HG03135 (cell line): ENCODE results near the gene SHANK3.

Experiments used
- ATAC-seq: cut with Tn5 transposase; IDR thresholded peaks from one replicate; pipeline ENCODE4 v1.9.1; 2021; ENCODE audit warnings: mild to moderate bottlenecking, moderate library complexity; ENCODE audit not compliant: unreplicated experiment

SHANK3 gene

DNA sequence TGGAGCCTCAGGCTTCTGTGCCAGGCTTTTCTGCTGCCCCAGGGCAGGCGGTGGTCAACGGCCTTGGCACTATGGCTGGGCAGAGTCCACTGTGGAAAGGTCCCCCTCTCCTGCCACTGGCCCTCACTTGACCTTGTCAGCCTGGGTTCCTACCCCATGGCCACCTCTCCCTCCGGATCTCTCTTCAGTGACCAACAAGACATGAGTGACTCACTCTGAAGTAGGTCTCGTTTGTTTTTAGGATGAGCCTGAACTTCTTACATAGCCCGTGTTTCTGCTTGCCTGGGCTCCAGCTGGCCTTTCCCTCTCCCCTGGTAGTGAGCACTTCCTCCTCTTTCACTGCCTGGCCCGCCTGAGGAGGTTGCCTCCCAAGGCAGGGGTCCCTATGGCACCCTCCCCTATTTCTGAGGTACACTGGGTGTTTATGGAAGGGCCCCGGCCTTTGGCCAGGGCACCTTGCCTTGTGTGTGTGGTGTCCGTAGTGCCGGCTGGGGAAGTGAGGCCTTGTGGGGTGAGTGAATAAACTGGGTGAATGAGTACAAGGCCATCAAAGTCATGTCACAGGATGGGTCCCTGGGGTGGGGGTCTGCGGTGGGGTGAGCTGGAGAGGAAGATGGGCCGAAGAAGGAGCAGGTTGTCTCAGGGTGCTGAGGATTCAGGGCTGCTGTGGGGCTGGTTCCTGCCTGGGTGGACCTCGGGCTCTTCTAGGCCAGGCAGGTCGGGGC is 5.0 kb downstream of the SHANK3 start:
- ATAC-seq, result no peak

DNA sequence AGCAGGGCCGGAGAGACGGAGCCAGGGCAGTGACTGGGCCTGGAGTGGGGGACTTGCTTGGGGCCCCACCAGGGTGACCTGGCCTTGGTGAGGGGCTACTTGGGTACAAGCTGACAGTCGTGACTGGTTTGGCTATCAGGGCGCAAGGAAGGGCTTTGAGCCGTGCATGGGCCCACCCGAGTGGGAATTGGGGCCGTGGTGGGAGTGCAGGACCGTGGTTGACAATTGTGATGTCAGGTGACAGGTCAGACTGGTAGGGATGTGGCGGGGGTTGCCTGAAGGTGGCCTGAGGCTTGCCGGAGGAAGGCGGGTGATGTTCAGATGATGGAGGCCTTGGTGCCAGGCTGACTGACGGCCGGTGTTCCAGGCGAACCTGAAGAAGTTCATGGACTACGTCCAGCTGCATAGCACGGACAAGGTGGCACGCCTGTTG is 5.6 kb downstream of the SHANK3 start:
- no peak for ATAC-seq

DNA sequence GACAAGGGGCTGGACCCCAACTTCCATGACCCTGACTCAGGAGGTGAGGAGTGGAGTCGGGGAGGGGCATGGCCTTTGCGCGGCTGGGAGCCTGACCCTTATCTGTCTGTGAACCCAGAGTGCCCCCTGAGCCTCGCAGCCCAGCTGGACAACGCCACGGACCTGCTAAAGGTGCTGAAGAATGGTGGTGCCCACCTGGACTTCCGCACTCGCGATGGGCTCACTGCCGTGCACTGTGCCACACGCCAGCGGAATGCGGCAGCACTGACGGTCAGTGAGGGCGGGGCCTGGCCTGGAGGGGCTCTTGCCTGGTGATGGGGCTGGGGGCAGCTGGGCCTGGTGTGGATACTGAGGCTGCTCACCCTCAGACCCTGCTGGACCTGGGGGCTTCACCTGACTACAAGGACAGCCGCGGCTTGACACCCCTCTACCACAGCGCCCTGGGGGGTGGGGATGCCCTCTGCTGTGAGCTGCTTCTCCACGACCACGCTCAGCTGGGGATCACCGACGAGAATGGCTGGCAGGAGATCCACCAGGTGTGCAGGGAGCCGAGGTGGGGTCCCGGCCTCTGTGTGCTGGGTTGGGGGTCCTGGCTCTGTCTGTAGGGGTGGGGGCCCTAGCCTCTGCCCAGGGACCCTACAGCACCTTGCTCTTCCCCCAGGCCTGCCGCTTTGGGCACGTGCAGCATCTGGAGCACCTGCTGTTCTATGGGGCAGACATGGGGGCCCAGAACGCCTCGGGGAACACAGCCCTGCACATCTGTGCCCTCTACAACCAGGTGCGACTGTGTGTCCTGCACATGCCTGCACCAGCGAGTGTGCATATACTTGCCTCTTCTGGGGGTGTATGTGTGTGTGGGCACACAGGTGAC is 6.3 kb downstream of the SHANK3 start:
- ATAC-seq, result no peak

DNA sequence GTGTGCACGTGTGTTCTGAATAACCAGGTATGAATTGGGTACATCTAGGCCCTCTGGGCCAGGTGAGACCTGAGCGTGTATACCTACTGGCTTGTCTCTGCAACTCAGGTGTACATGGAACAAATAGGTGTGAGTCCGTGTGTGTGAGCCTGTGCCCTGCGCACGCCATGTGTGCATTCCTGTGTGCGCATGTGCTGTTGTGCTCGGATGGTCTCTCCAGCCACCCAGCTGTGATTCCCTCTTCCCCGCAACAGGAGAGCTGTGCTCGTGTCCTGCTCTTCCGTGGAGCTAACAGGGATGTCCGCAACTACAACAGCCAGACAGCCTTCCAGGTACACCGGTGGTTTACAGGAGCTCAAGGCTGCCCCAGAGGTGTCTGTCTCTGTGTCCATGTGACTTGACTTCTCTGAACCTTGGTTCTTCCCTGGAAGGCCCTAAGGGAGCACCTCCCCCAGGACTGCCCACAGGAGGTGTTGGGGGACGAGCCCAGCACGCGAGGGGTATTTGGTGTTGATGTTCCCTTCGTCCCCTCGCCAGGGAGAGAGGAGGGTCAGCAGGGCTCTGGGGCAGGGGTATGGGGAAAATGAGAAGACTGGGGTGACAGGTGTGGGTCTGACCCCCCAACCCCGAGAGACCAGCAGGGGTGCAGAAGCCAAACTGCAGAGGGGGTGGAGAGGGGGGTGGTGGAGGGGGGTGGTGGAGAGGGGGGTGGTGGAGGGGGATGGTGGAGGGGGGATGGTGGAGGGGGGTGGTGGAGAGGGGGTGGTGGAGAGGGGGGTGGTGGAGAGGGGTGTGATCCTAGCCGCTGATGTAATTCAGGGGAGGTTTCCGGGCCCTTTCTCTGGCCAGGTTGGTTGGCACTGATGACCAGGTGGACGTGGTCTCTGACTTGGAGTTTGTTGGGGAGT is 10.7 kb downstream of the SHANK3 start:
- ATAC-seq, result no peak

DNA sequence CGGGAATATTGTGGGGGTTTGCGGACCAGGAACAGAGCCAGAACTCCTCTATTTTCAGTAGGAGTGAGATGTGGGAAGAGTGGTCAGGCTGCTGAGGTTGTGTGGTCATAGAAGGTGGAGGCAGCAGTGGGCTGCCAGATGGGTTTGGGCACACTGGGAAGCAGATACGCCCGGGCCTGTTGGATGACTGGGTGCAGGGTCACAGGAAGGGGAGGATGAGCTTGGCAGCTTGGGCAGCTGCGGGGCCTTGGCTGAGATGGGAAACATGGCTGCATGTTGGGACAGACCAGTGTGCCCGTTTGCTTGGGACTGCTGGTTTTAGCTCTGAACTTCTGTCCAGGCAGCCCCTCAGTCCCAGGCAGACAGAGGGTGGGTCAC is 11.4 kb downstream of the SHANK3 start:
- no peak for ATAC-seq

DNA sequence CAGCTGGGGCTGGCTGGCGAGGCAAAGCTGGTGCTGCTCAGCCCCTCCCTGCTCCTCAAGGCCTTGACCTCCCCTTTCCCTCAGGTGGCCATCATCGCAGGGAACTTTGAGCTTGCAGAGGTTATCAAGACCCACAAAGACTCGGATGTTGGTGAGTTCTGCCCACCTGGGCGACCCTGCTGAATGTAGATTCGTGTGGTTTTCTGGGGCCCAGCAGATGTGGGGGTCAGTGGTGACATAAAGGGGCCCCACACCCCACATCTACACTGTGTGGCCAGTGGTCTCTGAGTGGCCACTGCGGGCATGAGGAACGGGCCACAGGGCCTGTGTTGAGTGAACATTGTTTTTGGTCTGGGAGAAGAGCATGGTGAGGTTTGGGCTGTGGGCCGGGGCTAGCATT is 11.9 kb downstream of the SHANK3 start:
- no peak for ATAC-seq

DNA sequence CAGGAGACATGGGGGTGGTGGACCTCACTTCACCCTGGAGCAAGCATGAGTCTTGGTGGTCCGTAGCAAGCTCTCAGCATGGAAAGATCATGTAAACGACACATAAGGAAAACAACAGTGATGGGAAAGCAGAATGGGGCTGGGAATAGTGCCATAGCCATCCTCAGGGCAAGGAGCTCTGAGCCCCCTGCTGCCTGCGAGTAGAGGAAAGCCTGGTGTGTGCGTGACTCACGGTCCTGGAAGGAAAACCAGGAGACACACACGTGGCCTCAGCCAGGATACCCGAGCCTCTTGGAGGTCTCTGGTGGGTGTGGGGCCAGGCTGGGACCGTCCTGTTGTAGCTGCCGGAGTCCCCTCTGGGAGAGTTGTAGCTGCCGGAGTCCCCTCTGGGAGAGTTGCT is 12.4 kb downstream of the SHANK3 start:
- ATAC-seq, result no peak

DNA sequence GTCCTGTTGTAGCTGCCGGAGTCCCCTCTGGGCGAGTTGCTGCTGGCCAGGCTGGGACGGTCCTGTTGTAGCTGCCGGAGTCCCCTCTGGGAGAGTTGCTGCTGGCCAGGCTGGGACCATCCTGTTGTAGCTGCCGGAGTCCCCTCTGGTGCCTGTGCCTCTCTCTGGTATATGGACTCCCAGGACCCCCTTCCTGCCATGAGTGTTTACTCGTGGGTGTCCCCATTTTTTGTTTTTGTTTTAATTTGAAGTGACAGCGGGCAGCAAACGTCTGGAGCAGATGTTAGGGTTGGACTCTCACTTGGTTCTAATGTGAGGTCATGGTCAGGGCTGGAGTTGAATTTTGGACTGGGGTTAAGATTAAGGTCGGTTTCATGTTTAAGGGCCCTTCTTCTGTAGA is 14.2 kb downstream of the SHANK3 start:
- no peak for ATAC-seq

DNA sequence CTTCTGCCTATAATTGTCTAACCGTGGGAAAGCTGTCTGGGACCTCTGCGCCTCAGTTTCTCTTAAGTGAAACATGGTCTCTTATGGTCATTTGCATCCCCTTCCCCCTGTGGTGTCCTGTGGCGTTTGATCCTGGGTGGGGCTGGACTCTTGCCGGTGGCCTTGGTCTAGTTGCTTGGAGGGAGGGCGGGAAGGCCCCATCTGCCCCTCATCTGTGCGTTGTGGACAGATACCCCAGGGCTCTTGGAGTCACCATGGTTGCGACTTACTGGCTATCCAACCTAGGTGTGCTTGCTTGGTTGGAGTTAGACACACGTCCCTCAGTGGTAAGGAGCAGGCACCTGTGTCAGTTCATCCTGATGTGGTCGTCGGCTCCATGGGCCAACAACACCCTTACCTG is 15.2 kb downstream of the SHANK3 start:
- ATAC-seq, result no peak

DNA sequence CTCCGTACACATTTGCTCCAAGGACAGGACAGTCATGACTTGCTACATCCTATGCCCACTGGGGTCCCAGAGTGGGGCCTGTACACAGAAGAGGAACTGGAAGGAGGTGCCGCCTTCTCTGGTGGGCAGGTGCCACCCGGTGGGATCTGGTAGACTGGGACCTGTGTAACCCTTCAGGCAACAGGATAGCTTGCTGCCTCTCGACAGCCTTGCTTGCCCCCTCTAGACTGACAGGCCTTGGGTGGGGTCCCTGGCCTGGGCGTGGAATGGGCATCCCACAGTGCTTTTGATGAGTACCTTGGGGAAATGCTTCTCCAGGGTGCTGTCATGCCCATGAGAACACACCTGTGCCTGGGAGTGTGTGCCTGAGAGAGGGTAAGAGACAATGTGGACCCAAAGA is 15.8 kb downstream of the SHANK3 start:
- ATAC-seq, result no peak

DNA sequence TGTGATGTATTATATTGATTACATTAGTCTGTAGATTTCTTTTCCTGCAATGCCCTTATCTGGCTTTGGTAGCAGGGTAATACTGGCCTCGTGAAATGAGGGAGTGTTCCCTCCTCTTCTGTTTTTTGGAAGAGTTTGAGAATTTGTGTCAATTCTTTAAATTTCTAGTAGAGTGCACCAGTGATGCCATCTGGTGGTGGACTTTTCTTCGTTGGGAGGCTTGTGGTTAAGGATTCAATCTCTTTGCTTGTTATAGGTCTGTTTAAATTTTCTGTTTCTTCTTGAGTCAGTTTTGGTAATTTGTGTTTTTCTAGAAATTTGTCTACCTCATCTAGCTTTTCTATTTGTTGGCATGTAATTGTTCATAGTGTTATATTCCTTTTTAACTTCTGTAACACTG is 18.9 kb downstream of the SHANK3 start:
- no peak for ATAC-seq

DNA sequence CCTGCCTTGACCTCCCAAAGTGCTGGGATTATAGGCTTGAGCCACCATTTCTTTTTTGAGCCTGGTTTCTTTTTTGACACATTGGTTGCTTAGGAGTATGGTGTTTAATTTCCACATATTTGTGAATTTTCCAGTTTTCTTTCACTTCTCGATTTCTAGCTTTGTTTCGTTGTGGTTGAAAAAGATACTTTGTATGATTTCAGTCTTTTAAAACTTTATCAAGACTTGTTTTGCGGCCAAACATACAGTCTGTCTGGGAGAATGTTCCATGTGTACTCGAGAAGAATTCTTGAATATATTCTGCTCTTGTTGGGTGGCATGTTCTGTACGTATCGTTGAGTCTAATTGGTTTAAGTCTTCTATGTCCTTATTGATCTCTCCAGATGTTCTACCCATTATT is 20.8 kb downstream of the SHANK3 start:
- no peak for ATAC-seq

DNA sequence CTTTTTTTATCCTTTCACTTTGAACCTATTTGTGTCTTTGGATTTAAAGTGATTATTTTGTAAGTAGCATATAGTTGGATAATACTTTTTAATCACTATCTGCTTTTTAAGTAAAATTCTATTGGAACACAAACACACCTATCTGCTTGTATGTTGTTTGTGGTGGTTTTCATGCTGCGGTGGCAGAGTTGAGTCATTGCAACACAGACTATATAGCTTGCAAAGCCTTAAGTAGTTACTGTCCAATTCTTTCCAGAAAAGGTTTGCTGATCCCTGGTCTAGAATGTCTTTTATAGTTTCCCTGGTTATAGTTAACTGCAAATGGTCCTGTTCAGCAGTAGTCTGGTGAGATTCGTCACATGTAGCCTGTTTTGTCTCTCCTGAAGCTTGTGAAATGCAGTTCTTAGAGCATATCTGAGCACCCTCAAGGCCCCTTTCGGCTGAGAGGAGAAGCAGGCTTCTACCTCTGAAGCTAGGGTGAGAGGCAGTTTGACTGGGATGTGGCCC is 21.5 kb downstream of the SHANK3 start:
- no peak for ATAC-seq

DNA sequence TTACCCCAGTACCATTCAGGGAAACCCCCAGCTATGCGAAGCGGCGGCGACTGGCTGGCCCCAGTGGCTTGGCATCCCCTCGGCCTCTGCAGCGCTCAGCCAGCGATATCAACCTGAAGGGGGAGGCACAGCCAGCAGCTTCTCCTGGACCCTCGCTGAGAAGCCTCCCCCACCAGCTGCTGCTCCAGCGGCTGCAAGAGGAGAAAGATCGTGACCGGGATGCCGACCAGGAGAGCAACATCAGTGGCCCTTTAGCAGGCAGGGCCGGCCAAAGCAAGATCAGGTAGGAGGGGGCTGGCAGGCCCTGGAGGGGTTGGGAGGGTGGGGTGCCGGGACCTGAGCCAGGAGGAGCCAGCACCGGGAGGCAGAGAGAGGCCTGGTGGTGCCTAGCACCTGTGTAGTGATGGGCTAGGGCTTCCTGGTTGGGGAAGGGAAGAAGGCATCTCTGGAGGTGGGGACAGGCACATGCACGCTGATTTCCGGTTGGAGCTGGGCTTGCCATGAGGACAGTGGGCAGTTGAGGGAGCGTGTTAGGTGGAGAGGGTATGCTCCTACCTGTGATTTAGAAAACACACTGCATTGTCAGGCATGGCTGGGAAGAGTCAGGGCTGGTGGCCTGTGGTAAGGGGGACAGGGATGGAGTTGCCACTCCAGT is 22.3 kb downstream of the SHANK3 start:
- no peak for ATAC-seq

DNA sequence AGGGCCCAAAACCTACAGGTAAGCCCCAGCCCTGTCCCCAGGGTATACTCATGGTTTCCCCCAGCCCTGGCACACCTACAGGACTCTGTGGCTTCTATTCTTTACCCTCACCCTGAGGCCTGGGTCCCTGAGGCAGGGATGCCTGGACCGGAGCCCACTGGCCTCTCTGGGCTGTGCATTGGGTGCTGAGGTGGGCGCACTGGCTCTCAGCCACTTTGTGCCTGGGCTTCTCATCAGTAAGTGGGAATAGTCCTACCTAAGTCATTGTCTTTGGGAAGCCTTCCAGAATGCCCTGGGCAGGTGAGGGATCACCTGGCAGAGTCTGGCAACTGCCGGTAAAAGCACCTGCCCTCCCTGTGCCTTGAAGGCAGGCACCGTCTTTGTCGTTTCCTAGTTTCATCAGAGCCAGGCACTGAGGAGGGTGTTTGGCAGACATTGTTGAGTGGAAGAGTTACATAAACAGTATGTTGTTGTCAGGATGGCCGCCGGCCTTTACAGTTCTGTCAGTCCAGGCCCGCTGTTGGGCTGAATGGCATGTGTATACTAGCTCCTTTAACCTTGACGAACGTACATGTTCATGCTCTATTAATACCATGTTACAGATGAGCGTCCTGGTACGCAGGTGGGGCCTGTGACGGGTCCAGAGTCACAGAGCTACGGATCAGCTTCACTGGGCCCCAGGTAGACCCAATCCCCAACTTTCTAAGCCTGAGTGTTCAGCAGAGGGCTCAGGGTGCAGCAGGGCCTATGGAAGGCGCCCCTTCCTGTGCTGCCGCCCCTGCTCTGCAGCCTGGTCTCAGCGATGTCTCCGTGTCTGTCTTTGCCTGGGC is 23.0 kb downstream of the SHANK3 start:
- ATAC-seq, result no peak

DNA sequence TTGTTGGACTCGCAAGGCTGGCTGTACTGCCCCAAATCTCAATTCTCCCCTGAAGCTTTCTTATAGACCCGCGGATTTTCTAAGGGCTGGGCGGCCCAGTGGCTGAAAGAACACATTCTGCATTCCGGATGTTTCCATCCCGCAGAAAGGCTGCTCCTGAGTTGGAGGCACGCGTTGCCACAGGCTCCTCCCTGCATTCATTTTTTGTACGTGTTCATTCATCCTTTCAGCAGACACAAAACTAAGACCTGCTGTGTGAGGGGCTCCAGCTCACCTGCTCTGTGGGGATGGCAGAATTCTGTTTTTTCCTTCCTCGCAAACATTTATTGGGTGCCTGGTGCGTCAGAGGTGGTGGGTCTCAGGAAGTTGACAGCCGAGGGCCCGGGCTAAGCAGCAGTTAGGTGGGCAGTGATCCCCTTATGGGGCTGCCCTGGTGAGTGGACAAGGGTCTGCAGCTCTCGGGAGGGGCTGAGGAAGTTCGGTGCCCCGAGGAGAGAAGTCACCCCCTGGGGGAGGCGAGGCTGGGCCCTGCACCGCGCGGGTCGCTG is 23.7 kb downstream of the SHANK3 start:
- ATAC-seq, result no peak

DNA sequence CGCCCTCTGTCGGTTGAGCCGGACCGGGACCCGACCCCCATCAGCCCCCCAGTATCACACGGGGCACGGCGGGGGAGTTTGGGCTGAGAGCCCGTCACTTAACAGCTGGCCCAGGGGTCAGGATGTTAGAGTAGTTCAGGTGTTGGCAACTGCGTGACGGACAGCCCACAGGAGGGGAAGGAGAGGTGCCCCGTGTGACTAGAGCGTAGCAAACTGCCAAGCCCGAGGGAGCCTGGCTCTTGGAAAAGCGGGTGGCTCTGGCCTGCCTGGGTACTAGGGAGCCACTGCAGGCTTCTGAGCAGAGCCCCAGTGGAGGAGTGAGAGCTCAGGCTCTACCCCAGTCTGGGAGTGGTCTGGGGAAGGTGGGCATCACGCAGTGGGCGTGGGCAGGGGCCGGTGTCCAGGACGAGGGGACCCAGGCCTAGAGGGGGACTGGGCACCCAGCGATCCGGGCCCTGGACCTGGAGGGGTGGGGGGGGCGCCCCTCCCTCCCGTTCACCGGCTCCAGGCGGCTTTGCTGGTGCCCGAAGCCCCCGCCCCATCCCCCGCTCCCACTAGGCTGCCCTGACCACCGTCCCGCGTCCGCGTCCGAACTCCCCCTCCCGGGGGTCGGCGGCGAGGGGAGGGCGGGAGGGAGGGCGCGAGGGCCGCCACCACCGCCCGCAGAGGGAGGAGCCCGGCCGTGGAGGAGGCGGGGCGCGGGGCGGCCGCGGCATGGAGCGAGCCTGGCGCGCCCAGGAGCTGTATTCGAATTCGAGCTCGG is 24.4 kb downstream of the SHANK3 start:
- no peak for ATAC-seq

DNA sequence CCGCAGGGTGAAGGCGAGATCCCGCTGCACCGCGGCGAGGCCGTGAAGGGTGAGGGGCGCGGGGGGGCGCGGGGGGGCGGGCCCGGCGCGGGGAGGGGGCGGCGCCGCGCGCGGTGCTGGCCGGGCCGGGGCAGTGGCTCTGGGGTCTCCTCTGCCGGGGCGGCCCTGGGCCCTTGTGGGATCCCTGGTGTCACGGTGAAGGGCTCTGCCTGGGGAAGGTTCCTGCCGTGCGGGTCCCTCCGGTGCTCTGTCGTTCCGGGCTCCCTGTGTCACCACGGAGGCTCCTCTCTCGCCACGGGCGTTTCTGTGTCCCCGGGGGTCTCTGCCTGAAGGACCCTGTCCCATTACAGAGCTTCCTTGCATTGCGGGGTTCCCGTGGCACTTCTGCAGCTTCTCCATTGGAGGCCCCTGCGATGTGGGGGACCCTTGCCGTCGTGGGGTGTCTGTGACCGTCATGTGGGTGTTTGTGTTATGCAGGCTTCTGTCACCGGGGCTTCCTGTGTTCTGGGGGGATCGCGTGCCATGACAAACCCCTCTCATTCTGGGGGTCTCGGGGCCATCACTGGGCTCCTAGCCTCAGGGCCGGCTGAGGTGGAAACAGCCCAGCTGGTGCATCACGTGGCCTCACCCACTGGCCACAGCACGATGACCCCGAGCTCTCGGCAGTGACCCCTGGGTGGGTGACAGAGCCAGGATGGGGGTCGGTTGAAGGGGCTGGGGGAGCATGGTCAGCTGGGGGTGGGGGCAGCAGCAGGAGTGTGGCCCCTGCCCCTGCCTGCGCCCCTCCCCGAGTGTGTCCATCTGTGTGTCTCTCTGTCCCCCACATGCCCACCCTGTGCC is 25.3 kb downstream of the SHANK3 start:
- no peak for ATAC-seq
